ENCODE data around the gene GSTCD.
"Not testable (repeated sequence)": the region's sequence is repeated elsewhere in the genome, so short reads cannot be mapped to it uniquely, and the experiment has no call there.

GSTCD gene

DNA sequence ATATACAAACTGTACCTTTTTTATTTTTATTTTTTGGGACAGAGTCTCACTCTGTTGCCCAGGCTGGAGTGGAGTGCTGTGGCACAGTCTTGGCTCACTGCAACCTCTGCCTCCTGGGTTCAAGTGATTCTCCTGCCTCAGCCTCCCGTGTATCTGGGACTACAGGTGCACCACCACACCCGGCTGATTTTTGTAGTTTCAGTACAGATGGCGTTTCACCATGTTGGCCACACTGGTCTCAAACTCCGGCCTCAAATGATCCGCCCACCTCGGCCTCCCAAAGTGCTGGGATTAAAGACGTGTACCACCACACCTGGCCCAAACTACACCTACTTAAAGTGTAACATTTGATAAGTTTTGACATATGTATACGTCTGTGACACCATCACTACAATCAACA is 12.8 kb upstream of the GSTCD start:
- H3K9me3 Mint-ChIP-seq; ATAC-seq (replicated peaks); H3K4me3 Mint-ChIP-seq; H3K27me3 Mint-ChIP-seq; DNase-seq; H3K4me1 Mint-ChIP-seq (ENCODE audit: low read depth in 2 of 2); H3K27ac Mint-ChIP-seq: not testable (repeated sequence)
- peaks cover 38% of the 10 kb centered on the region for H3K36me3 Mint-ChIP-seq (ENCODE audit: insufficient read depth)

DNA sequence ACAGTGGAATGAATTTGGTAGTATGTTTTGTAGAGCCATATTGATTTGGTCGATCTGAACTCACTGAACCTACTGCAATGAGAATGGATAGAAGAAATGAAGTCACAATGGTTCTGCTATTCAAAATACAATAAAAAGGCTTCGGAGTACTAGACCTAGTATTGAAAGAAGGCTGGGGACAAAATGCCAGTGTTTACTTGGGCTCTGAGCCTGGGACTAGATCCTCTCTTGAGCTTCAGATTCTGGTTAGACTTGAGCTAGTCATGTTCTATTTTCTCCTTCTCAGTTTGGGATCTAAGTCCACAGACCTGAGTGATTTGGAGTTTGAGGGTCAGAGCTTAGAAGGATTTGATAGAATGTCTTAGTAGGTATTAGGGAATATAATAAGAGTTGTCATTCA is 10.0 kb upstream of the GSTCD start:
- ATAC-seq (replicated peaks) (no peak), DNase-seq (no peak)
- no peaks in the 10 kb centered on the region for H3K9me3 Mint-ChIP-seq
- no peak overlapping the region for H3K4me3 Mint-ChIP-seq
- peaks cover 8 to 11% of the 10 kb centered on the region in 2 donors for H3K4me1 Mint-ChIP-seq (ENCODE audit: low read depth in 2 of 2)
- peaks cover 21% of the 10 kb centered on the region for H3K36me3 Mint-ChIP-seq (ENCODE audit: insufficient read depth)
- H3K27me3 Mint-ChIP-seq, result no peaks in the 10 kb centered on the region
- peak overlapping the region in 1 of 2 donors; percentile 22 for H3K27ac Mint-ChIP-seq

DNA sequence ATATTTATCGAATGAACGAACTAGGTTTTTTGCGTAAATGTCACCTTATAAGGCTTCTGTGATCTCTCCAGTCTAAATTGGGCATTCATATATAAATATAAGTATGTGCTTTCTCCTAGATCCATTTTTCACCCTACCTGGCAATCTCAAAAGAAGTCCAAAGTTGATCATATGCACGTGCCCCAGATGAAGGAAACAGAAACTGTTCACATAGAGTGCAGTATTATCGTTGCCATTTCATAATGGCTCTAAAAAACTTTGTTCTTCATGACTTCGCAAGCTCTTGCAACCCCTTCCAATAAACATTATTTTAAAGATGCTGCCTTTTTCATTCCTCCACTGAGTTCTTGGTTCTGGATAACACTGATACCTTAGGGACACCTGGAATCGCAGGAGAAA is 803 bp upstream of the GSTCD start:
- ATAC-seq (replicated peaks), result no peak
- H3K36me3 Mint-ChIP-seq (ENCODE audit: insufficient read depth), result peaks cover 6% of the 10 kb centered on the region
- peaks cover 19 to 28% of the 10 kb centered on the region in 2 donors for H3K4me1 Mint-ChIP-seq (ENCODE audit: low read depth in 2 of 2)
- H3K27ac Mint-ChIP-seq, result peak overlapping the region; percentile 94 to 97
- H3K27me3 Mint-ChIP-seq, result no peaks in the 10 kb centered on the region
- peak overlapping the region; percentile 94 to 96 for H3K4me3 Mint-ChIP-seq
- no peak for DNase-seq
- H3K9me3 Mint-ChIP-seq, result no peaks in the 10 kb centered on the region

DNA sequence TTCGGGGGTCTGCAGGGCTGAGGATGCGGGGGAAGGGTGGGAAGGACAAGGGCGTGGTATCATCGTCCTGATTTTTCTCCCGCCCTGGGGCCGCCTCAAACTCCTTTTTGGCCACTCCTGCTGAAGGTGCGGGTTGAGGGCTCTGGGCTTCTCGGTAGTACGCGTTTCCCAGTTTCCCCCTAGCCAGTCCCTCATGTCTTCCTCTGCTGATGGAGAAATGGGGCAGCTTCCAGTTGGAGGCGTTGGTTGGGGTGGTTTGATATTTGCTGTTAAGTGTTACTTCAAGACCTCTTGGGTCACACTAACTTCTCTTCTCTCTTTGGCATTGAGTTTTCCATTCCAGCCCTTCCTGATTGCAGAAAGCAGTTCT is 482 bp downstream of the GSTCD start:
- peak; percentile 18 for ATAC-seq (replicated peaks)
- Mint-ChIP-seq H3K4me3 (peak overlapping the region; percentile 94 to 96), H3K4me1 (ENCODE audit: low read depth in 2 of 2) (peaks cover 19 to 28% of the 10 kb centered on the region in 2 donors), H3K27me3 (no peaks in the 10 kb centered on the region), H3K36me3 (ENCODE audit: insufficient read depth) (peaks cover 6% of the 10 kb centered on the region), H3K9me3 (no peaks in the 10 kb centered on the region), H3K27ac (peak overlapping the region; percentile 94 to 97)
- DNase-seq, result peak in 2 of 3 experiments; percentile 6 to 19

DNA sequence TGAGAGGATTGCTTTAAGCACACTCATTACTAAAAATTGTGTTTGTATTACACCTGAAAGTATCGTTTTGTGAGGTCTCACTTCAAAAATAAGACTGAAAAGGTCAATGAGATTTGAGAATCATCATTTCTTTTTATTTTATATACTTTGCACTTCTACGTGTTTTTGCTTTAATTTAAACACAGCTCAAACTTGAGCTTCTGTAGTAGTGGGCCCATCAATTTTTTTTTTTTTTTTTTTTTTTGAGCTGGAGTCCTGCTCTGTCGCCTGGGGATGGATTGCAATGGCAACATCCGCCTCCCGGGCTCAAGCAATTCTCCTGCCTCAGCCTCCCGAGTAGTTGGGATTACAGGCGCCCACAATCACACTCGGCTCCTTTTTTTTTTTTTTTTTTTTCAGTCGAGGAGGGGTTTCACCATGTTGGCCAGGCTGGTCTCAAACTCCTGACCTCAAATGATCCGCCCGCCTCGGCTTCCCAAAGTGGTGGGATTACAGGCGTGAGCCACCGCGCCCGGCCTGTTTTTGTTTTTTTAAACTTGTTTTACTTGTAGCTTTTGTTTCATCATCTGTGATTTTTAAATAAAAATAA is 1.5 kb downstream of the GSTCD start:
- peak overlapping the region in 1 of 2 donors; percentile 97 for H3K27ac Mint-ChIP-seq
- no peaks in the 10 kb centered on the region for H3K9me3 Mint-ChIP-seq
- no peaks in the 10 kb centered on the region for H3K27me3 Mint-ChIP-seq
- ATAC-seq (replicated peaks) (no peak), DNase-seq (no peak)
- peak overlapping the region; percentile 94 to 96 for H3K4me3 Mint-ChIP-seq
- peaks cover 19 to 28% of the 10 kb centered on the region in 2 donors for H3K4me1 Mint-ChIP-seq (ENCODE audit: low read depth in 2 of 2)
- peaks cover 6% of the 10 kb centered on the region for H3K36me3 Mint-ChIP-seq (ENCODE audit: insufficient read depth)

DNA sequence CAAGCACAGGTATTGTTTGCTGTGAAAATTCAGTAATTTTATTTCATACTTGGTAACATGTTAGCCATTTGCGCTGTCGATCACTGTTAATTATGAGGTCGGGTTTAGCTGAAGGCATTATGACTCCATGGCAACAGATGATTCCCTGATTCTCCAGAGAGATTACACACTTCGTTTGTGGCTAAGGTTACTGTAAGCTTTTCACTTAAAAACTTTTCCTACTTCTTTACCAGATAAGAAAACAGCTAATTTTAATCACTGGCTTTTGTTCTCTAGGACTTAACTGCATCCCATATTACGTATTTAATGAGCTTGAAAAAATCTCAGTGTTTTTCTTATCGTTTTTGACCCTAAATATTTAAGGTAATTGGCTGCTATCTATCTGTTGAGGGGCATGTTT is 2.1 kb downstream of the GSTCD start:
- no peak for ATAC-seq (replicated peaks)
- Mint-ChIP-seq H3K27me3 (no peaks in the 10 kb centered on the region), H3K36me3 (ENCODE audit: insufficient read depth) (peaks cover 6% of the 10 kb centered on the region), H3K9me3 (no peaks in the 10 kb centered on the region), H3K4me1 (ENCODE audit: low read depth in 2 of 2) (peaks cover 17 to 25% of the 10 kb centered on the region in 2 donors), H3K4me3 (no peak overlapping the region), H3K27ac (no peak overlapping the region)
- DNase-seq, result no peak

DNA sequence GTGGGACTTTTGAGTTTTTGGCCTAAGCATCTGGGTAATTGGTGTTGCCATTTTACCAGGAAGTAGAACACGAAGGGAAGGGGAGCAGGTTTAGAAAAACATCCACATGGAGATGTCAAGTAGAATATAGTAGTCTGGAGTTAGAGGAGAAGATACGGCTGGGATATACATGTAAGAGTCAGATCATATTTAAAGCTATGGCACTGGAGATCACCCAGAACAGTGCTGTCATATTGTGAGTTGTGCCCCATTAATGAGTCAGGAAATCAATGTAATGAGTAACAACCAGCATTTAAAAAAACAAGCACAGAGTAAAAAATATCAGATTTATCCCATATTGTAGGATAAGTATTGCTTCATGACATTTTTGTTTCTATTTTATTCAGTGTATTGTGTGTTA is 4.2 kb downstream of the GSTCD start:
- Mint-ChIP-seq H3K4me1 (ENCODE audit: low read depth in 2 of 2) (peaks cover 6 to 8% of the 10 kb centered on the region in 2 donors), H3K27me3 (no peaks in the 10 kb centered on the region), H3K4me3 (no peak overlapping the region), H3K27ac (no peak overlapping the region), H3K9me3 (no peaks in the 10 kb centered on the region), H3K36me3 (ENCODE audit: insufficient read depth) (peaks cover 6% of the 10 kb centered on the region)
- no peak for ATAC-seq (replicated peaks)
- DNase-seq, result no peak

DNA sequence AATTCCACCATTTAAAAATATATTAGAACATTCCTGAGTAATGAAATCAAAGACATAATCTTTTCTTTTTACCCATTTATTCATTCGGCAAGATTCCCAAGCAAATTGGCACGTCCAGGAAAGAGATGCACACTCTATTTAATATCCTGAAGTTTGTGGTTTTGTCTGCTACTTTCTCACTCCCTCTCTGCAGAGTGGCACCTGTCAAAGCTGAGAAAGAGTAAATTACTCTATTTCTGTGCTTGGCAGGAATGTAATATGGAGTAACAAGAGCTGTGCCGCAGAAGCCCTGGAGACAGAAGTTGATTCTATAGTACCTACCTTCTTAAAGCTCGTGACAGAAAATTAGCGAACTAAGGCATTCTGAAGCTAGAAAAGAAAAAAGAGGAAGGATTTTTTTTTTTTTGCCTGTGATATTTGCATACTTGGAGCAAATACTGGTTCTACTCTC is 5.5 kb downstream of the GSTCD start:
- DNase-seq (no peak), ATAC-seq (replicated peaks) (no peak)
- Mint-ChIP-seq H3K36me3 (ENCODE audit: insufficient read depth) (no peaks in the 10 kb centered on the region), H3K27ac (no peak overlapping the region), H3K4me3 (no peak overlapping the region), H3K4me1 (ENCODE audit: low read depth in 2 of 2) (peaks cover 2 to 3% of the 10 kb centered on the region in 2 donors), H3K27me3 (no peaks in the 10 kb centered on the region), H3K9me3 (no peaks in the 10 kb centered on the region)

DNA sequence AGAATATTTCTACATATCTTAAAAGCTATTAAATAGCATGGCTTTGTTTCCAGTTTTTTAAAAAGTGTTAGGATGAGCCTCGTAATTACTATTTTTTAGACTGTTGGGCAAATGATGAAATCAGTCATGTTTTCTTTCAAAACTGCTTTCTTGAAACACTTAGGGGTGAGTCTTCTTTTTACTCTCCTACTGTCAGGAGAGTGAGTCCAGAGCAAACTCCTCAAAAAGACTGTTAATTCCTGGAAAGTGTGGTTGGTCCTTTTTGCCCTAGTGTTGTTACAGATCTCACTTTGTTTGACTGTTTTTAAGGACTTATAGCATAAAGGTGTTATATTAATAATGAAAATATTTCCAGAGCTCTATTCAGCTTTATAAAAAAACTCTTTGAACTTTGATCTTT is 6.3 kb downstream of the GSTCD start:
- H3K36me3 Mint-ChIP-seq (ENCODE audit: insufficient read depth), result no peaks in the 10 kb centered on the region
- no peaks in the 10 kb centered on the region for H3K9me3 Mint-ChIP-seq
- no peak overlapping the region for H3K4me3 Mint-ChIP-seq
- no peak overlapping the region for H3K27ac Mint-ChIP-seq
- no peaks in the 10 kb centered on the region for H3K4me1 Mint-ChIP-seq (ENCODE audit: low read depth in 2 of 2)
- no peaks in the 10 kb centered on the region for H3K27me3 Mint-ChIP-seq
- ATAC-seq (replicated peaks), result no peak
- DNase-seq, result no peak

DNA sequence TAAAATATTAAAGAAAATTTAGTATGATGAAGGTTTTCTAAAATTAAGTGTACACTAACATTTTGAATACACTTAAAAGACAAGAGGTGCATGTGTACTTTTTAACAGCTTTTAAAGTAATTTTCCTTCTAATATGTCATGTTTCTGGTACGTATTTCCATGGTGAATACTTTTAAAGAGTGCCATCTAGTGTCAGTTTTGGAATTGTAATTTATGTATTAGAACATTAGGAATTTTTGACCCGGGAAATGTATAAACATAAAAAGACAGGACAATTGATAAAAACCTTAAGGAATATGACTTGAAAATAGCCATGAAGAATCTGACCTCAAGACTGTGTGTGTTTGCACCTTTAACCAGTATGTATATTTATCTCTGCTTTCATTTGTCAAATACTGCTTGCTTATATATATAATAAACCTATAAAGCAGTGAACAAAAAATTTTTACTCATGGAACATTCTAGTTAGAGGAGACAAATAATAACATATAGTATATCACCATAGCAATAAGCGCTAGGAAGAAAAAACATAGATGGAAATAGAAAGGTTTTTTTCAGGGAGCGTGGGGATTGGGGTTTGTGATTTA is 7.2 kb downstream of the GSTCD start:
- Mint-ChIP-seq H3K4me1 (ENCODE audit: low read depth in 2 of 2) (no peaks in the 10 kb centered on the region), H3K4me3 (no peak overlapping the region), H3K9me3 (no peaks in the 10 kb centered on the region), H3K27ac (peak overlapping the region in 1 of 2 donors; percentile 42), H3K27me3 (no peaks in the 10 kb centered on the region), H3K36me3 (ENCODE audit: insufficient read depth) (peaks cover under 1% of the 10 kb centered on the region)
- ATAC-seq (replicated peaks), result no peak
- DNase-seq, result no peak

DNA sequence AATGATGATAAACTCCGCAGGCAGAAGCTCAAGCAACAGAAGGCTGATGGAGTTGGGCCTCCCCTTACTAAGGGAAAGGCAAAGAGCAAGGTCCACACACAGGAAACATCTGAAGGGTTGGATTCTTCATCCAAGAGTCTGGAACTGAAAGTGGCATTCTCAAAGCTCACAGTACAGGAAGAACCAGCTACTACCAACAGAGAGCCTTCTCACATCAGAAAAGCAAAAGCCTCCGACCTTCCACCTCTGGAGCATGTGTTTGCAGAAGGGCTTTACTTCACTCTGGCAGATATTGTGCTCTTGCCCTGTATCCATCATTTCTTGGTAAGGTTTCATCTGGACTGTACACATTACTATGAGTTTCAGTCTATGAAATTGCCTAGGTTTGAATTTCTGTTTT is 10.6 kb downstream of the GSTCD start:
- DNase-seq (no peak), ATAC-seq (replicated peaks) (no peak)
- H3K27ac Mint-ChIP-seq, result no peak overlapping the region
- no peak overlapping the region for H3K4me3 Mint-ChIP-seq
- peaks cover 5% of the 10 kb centered on the region for H3K36me3 Mint-ChIP-seq (ENCODE audit: insufficient read depth)
- H3K27me3 Mint-ChIP-seq, result no peaks in the 10 kb centered on the region
- H3K4me1 Mint-ChIP-seq (ENCODE audit: low read depth in 2 of 2), result no peaks in the 10 kb centered on the region
- no peaks in the 10 kb centered on the region for H3K9me3 Mint-ChIP-seq

DNA sequence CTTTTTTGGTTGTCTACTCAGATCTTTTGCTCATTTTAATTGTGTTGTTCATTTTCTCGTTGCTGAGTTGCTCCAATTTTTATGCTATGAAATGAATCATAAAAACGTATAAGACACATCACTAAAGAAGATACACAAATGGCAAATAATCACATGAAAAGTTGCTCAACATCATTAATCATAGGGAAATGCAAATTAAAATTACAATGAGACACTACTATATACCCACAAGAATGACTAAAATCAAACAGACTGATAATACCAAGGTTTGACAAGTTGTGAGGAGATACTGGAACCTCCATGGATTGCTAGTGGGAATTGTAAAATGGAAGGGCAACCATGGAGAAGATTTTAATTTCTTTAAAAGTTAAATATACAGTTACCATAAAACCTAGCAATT is 17.0 kb downstream of the GSTCD start:
- peaks cover 5% of the 10 kb centered on the region for H3K36me3 Mint-ChIP-seq (ENCODE audit: insufficient read depth)
- H3K27ac Mint-ChIP-seq, result no peak overlapping the region
- no peaks in the 10 kb centered on the region for H3K27me3 Mint-ChIP-seq
- H3K4me1 Mint-ChIP-seq (ENCODE audit: low read depth in 2 of 2), result no peaks in the 10 kb centered on the region
- no peak overlapping the region for H3K4me3 Mint-ChIP-seq
- no peaks in the 10 kb centered on the region for H3K9me3 Mint-ChIP-seq
- no peak for ATAC-seq (replicated peaks)
- DNase-seq, result no peak

DNA sequence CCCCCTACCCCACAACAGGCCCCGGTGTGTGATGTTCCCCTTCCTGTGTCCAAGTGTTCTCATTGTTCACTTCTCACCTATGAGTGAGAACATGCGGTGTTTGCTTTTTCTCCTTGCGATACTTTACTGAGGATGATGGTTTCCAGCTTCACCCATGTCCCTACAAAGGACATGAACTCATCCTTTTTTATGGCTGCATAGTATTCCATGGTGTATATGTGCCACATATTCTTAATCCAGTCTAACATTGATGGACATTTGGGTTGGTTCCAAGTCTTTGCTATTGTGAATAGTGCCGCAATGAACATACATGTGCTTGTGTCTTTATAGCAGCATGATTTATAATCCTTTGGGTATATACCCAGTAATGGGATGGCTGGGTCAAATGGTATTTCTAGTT is 21.3 kb downstream of the GSTCD start:
- H3K27me3 Mint-ChIP-seq; DNase-seq; H3K4me3 Mint-ChIP-seq; H3K36me3 Mint-ChIP-seq (ENCODE audit: insufficient read depth); H3K9me3 Mint-ChIP-seq; H3K4me1 Mint-ChIP-seq (ENCODE audit: low read depth in 2 of 2); ATAC-seq (replicated peaks); H3K27ac Mint-ChIP-seq: not testable (repeated sequence)

DNA sequence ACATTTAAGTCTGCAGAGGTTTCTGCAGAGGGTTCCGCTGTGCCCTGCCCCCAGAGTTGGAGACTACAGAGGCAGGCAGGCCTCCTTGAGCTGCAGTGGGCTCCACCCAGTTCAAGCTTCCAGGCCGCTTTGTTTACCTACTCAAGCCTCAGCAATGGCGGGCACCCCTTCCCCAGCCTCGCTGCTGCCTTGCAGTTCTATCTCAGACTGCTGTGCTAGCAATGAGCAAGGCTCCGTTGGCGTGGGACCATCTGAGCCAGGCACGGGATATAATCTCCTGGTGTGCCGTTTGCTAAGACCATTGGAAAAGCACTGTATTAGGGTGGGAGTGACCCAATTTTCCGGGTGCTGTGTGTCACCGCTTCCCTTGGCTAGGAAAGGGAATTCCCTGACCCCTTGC is 26.6 kb downstream of the GSTCD start:
- H3K9me3 Mint-ChIP-seq; H3K27me3 Mint-ChIP-seq; H3K4me3 Mint-ChIP-seq; ATAC-seq (replicated peaks); DNase-seq; H3K4me1 Mint-ChIP-seq (ENCODE audit: low read depth in 2 of 2); H3K27ac Mint-ChIP-seq; H3K36me3 Mint-ChIP-seq (ENCODE audit: insufficient read depth): not testable (repeated sequence)
